GM19397 (cell line): ENCODE results near the gene NDST1.
"Not testable (repeated sequence)": the region's sequence is repeated elsewhere in the genome, so short reads cannot be mapped to it uniquely, and the experiment has no call there.

Source experiments
- ATAC-seq: cut with Tn5 transposase; IDR thresholded peaks from one replicate; pipeline ENCODE4 v1.9.1; 2021; ENCODE audit warnings: mild to moderate bottlenecking, moderate library complexity; ENCODE audit not compliant: unreplicated experiment

The NDST1 gene

GRCh38 chr5:150506571-150507473, 1.1 kb upstream of the NDST1 start:
- ATAC-seq: no peak

- ATAC-seq: no peak
These were observed 328 bp downstream of the NDST1 start for GRCh38 chr5:150508277-150508640.

- ATAC-seq: no peak
These were observed 897 bp downstream of the NDST1 start for GRCh38 chr5:150508828-150509227.

- ATAC-seq: no peak
These were observed 2.1 kb downstream of the NDST1 start for GRCh38 chr5:150509992-150510391.

- ATAC-seq: no peak
These were observed 2.7 kb downstream of the NDST1 start for GRCh38 chr5:150510460-150511263.

- no peak for ATAC-seq
These were observed 3.8 kb downstream of the NDST1 start for GRCh38 chr5:150511578-150512367.

GRCh38 chr5:150512368-150512747, 4.4 kb downstream of the NDST1 start:
- no peak for ATAC-seq

GRCh38 chr5:150513375-150514309, 5.7 kb downstream of the NDST1 start:
- ATAC-seq: no peak

- no peak for ATAC-seq
These were observed 6.8 kb downstream of the NDST1 start for GRCh38 chr5:150514708-150515211.

GRCh38 chr5:150515446-150515845, 7.5 kb downstream of the NDST1 start:
- no peak for ATAC-seq

- no peak for ATAC-seq
These were observed 8.1 kb downstream of the NDST1 start for GRCh38 chr5:150516011-150516410.

- ATAC-seq: no peak
These were observed 9.6 kb downstream of the NDST1 start for GRCh38 chr5:150517272-150518152.

GRCh38 chr5:150518712-150519559, 11.0 kb downstream of the NDST1 start:
- ATAC-seq: not testable (repeated sequence)

GRCh38 chr5:150519560-150519945, 11.6 kb downstream of the NDST1 start:
- ATAC-seq: no peak

GRCh38 chr5:150519978-150520377, 12.0 kb downstream of the NDST1 start:
- ATAC-seq: no peak

GRCh38 chr5:150520747-150521521, 13.0 kb downstream of the NDST1 start:
- ATAC-seq: no peak

- ATAC-seq: no peak
These were observed 13.5 kb downstream of the NDST1 start for GRCh38 chr5:150521522-150521817.
